Prostate gland (tissue), 2 donors: ENCODE data around the gene FGF22. TPM values are rescaled to one million over a fixed set of nuclear protein-coding genes. Genes with fewer than 3 reads are reported as not detected.

Experiments used
- DNase-seq: peaks from one replicate; pipeline ENCODE4 v3.0.0-alpha.2; 2019; ENCODE audit warnings: low spot score
- H3K27ac ChIP-seq, 2 donors: fragments of 200-600 bp; sonication (generic); 2 replicates each; pipeline ENCODE4 v1.5.1; 2017 to 2019
- H3K27me3 ChIP-seq: fragments of 200-600 bp; sonication (generic); replicated peaks from 2 replicates; pipeline ENCODE4 v1.5.1; 2019; ENCODE audit not compliant: insufficient read depth
- H3K36me3 ChIP-seq, 2 donors: fragments of 200-600 bp; sonication (generic); 1 replicate in 1 of 2; 2 replicates in 1 of 2; pipeline versions ENCODE4 v1.5.1 to v1.8.1; 2017 to 2019
- H3K4me1 ChIP-seq: fragments of 200-600 bp; sonication (generic); replicated peaks from 2 replicates; pipeline ENCODE4 v1.5.1; 2019
- H3K4me3 ChIP-seq, 2 donors: fragments of 200-600 bp; sonication (generic); 2 replicates each; pipeline ENCODE4 v1.5.1; 2017 to 2019
- H3K9me3 ChIP-seq: fragments of 200-600 bp; sonication (generic); 2 replicates; pipeline ENCODE4 v1.5.1; 2017
- POLR2A ChIP-seq: fragments of 450-650 bp; IDR thresholded peaks from one replicate; pipeline ENCODE4 v1.6.1; 2016; ENCODE audit warnings: antibody characterized with exemption, mild to moderate bottlenecking
- POLR2AphosphoS5 ChIP-seq: sonication (generic); formaldehyde crosslinking; IDR thresholded peaks from one replicate; pipeline ENCODE4 v1.6.1; 2017; ENCODE audit warnings: antibody characterized with exemption
- WGBS: methylation state at CpG from one replicate; pipeline ENCODE4 v1.1.5; 2018; 5-methylcytosine and 5-hydroxymethylcytosine counted together
- intact Hi-C: fragments of 100-400 bp; cut with DNase I; formaldehyde crosslinking; loops from one replicate; pipeline ENCODE4 v1.14.2; 2022
- total RNA-seq, 2 donors: library from RNA; depleted of rRNA; stranded (reverse); fragments of >200 nt; gene quantifications; one replicate each; pipeline ENCODE4 v1.1.0, GENCODE V29; 2016
- TF ChIP-seq, protein P1 (sequence below), 4 experiments: fragments of 200-600 bp in 2 of 4; fragments of 450-650 bp in 2 of 4; sonication (generic) in 2 of 4; IDR thresholded peaks; 1 replicate in 3 of 4; 2 replicates in 1 of 4; pipeline ENCODE4 v1.5.1; 2016 to 2019; ENCODE audit warnings: antibody characterized with exemption in 4 of 4, mild to moderate bottlenecking in 2 of 4, moderate library complexity in 2 of 4

FGF22 gene
- total RNA-seq, 2 donors from 2014 or later = 4.4 TPM; not detected in 1

DNA sequence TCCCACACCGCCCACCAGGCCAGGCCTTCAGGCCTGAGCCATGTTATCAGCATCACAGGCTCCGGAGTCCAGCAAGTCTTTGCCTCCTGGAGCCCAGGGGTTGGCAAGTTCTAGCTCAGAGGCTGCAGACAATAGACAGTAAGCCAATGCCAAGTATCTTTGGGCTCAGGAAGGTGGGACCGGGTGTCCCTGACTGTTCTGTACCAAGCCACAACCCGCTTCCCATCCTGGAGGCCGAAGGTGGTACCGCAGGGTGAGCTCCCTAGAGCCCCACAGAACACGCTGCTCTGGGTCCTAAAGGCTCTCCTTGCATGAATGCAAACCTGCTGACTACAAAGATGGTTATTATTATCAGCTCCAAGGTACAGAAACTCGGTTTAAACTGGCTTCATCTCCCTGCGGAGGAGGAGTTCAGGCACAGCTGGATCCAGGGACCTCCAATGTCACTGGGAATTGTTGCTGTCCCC lies 31.0 kb downstream of the FGF22 start:
- WGBS = 82% methylated on average over 9 of the region's 9 CpGs

DNA sequence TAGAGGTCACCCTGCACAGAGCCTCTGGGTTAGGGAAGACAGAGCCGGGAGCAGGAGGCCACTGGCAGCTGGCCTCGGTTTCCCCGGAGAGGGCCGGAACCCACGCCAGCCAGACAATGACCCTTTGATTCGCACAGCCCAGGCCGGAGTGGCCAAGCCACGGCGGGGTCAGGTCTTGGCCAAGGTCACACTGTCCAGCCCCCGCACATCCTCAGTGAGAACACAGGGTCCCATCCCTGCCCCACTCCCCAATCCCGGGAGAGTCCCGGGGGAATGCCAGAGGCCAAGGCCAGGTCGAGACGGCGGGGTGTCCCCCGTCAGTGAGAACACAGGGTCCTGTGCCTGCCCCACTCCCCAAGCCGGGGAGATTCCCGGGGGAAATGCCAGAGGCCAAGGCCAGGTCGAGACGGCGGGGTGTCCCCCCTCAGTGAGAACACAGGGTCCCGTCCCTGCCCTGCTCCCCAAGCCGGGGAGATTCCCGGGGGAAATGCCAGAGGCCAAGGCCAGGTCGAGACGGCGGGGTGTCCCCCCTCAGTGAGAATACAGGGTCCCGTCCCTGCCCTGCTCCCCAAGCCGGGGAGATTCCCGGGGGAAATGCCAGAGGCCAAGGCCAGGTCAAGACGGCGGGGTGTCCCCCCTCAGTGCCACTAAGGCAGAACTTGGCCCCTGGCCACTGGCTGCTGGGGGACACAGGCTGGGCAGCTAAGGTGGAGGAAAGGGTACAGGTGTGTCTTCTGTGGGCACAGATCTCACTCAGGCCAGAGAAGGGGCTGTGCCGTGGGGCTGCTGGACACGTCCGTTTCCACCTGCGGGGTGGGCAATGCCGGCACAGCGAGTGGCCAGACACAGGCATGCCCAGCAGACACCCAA lies 34.8 kb downstream of the FGF22 start:
- Histone ChIP-seq H3K27me3 (no peaks in the 10 kb centered on the region), H3K36me3 (no peaks in the 10 kb centered on the region), H3K9me3 (no peaks in the 10 kb centered on the region), H3K27ac (no peak overlapping the region), H3K4me3 (no peak overlapping the region), H3K4me1 (peaks cover 10% of the 10 kb centered on the region)
- WGBS = 70% methylated on average over 38 of the region's 38 CpGs
- intact Hi-C loops = no loop called here
- TF ChIP-seq POLR2A (no peak), POLR2AphosphoS5 (no peak)
- TF ChIP-seq, protein P1, sequence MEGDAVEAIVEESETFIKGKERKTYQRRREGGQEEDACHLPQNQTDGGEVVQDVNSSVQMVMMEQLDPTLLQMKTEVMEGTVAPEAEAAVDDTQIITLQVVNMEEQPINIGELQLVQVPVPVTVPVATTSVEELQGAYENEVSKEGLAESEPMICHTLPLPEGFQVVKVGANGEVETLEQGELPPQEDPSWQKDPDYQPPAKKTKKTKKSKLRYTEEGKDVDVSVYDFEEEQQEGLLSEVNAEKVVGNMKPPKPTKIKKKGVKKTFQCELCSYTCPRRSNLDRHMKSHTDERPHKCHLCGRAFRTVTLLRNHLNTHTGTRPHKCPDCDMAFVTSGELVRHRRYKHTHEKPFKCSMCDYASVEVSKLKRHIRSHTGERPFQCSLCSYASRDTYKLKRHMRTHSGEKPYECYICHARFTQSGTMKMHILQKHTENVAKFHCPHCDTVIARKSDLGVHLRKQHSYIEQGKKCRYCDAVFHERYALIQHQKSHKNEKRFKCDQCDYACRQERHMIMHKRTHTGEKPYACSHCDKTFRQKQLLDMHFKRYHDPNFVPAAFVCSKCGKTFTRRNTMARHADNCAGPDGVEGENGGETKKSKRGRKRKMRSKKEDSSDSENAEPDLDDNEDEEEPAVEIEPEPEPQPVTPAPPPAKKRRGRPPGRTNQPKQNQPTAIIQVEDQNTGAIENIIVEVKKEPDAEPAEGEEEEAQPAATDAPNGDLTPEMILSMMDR (IDR thresholded peaks at IDR 0.05) = no peak
- DNase-seq = no peak

More for the DNA sequence above, 31.0 kb downstream of the FGF22 start:
- Histone ChIP-seq H3K27me3 (no peaks in the 10 kb centered on the region), H3K27ac (no peak overlapping the region), H3K4me1 (no peaks in the 10 kb centered on the region), H3K4me3 (no peak overlapping the region), H3K36me3 (no peaks in the 10 kb centered on the region), H3K9me3 (no peaks in the 10 kb centered on the region)
- no peak for TF ChIP-seq POLR2A
- intact Hi-C loops = no loop called here
- DNase-seq = no peak

DNA sequence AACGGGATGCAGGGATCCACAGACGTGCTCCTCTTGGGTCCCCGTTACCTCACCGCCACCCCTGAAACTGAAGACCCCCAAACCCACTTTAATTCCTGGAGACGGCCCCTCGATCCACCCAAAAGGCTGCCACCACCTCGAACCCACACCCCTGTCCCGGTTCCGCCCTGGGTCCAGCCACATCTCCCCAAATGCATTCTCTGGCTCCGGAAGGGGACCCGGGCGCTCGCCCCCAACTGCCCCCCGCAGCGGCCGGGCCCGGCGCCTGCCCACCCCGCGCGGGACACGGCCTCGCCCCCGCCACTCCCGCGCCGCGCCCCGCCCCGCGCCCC lies 36.3 kb downstream of the FGF22 start:
- intact Hi-C loops = no loop called here

DNA sequence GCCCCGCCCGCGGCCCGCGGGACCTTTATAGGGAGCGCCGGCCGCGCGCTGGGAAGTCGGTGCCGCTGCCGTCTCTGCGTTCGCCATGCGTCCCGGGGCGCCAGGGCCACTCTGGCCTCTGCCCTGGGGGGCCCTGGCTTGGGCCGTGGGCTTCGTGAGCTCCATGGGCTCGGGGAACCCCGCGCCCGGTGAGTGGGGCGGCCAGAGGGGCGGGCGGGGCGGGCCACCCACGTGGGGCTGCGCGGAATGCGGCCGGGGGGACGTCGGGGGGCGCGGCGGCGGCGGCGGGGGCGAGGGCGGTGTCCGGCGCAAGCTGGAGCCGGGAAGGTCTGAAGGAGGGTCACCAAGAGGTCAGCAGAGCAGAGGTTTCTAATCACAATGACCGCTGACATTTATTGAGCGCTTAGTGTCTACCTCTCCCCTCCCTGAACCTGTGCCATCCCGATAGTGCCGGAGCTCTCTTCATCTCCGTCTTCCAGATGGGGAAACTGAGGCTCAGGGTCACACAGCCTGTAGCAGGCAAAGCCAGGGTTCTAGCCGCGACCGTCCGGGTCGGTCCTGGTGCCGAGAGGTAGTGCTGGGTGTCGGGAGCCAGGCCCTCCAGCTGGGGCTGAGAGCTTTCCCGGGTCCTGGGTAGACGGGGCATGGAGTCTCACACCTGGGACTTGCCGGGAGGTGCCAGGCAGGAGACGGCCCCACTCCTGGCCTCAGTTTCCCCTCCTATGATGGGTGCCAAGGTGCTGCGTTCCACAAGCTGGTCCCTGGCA lies 36.8 kb downstream of the FGF22 start, which contains the start of gene FSTL3:
Gene FSTL3, plus strand, starts transcription at position 54 of the 767 bp plus-strand sequence. Its CDS starts 32 bp downstream, at position 86.
- H3K36me3 ChIP-seq = no peaks in the 10 kb centered on the region
- H3K4me1 ChIP-seq = peaks cover 11% of the 10 kb centered on the region
- intact Hi-C loops = no loop called here
- TF ChIP-seq POLR2A = peak; percentile 43
- TF ChIP-seq, protein P1 (IDR thresholded peaks at IDR 0.05) = no peak
- no peak for DNase-seq
- no peaks in the 10 kb centered on the region for H3K9me3 ChIP-seq
- H3K27ac ChIP-seq = peak within 1 kb of the TSS; percentile 69 to 75
- 5% methylated on average over 43 of the region's 63 CpGs for WGBS
- H3K4me3 ChIP-seq = peak within 1 kb of the TSS; percentile 37 to 46
- H3K27me3 ChIP-seq = no peaks in the 10 kb centered on the region

More for the DNA sequence above, 36.3 kb downstream of the FGF22 start:
- Histone ChIP-seq H3K27me3 (no peaks in the 10 kb centered on the region), H3K4me1 (peaks cover 11% of the 10 kb centered on the region), H3K4me3 (peak overlapping the region; percentile 37 to 46), H3K27ac (peak overlapping the region; percentile 45 to 69), H3K36me3 (no peaks in the 10 kb centered on the region), H3K9me3 (no peaks in the 10 kb centered on the region)
- 5% methylated on average over 26 of the region's 31 CpGs for WGBS
- TF ChIP-seq, protein P1 (IDR thresholded peaks at IDR 0.05) = no peak
- TF ChIP-seq POLR2AphosphoS5 = no peak
- no peak for TF ChIP-seq POLR2A
- DNase-seq = no peak

DNA sequence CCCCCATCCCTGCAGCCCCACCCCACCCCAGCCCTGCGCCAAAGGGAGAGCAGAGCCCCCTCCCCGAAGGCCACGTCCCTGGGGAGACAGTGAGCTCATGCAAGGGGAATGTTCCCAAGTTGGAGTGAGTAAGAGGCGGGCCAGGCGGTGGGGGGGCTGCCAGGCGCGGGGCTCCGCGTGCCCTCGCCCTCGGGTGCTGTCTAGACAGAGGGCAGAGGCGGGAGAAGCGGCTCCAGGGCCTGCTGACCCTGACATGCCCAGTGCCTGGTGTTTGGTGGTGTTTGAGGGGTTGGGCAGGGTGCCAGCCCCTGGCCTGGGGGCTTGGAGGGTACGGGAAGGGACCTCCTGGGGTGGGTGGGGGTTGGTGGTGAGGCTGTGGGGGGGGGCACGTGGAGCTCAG lies 37.5 kb downstream of the FGF22 start:
- intact Hi-C loops = no loop called here

More for the DNA sequence above, 37.5 kb downstream of the FGF22 start:
- Histone ChIP-seq H3K9me3 (no peaks in the 10 kb centered on the region), H3K27ac (peak overlapping the region; percentile 69 to 75), H3K4me3 (peak overlapping the region; percentile 37 to 46), H3K36me3 (no peaks in the 10 kb centered on the region), H3K4me1 (peaks cover 11% of the 10 kb centered on the region), H3K27me3 (no peaks in the 10 kb centered on the region)
- TF ChIP-seq, protein P1 (IDR thresholded peaks at IDR 0.05) = no peak
- TF ChIP-seq POLR2A = peak; percentile 41
- TF ChIP-seq POLR2AphosphoS5 = peak; percentile 42
- 5% methylated on average over 15 of the region's 15 CpGs for WGBS
- DNase-seq = no peak
